Measurements from ENCODE around the gene UPF2.

UPF2 gene

DNA sequence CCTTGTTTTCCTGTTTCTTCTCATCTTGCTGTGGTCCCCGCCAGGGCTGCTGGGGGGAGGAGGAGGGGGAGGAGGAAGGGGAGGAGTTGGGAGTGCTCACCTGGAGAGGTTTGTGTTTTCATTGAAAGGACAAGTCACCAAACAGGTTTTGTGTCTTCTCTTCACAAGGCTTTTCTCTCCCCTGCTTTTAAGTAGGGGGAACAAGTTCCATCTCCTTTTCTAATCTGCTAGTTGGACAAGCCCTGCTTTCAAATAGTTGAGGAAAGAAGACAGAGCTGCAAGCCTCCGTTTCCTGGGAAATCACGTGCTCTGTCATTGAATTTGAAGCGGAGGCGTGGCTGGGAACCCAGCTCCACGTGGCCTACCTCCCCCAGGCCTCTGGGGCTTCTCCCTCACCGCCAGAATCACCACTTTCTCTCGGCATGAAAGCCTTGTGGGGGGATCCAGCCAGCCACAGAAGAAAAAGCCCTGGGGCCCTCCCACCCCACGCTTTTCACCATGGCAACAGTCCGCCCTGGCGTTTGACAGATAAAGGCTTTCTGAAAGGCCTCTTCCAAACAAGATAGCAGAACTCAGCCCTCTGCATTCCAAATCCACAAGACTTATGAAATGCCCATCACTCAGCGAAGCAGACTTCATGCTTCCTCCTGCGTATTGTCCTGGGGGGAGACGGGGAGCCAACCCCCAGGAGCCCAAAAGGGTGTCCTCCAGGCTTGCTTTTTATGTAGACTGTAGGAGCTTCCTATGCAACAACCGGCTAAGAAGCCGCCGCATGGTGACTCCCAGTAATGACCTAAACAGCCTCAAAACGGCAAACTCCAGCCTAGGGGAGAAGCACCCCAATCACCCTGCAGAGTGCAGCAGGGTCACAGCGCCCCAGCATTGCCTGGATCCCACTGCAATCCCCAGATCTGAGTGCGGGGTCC is 167.8 kb downstream of the UPF2 start:
- TF ChIP-seq FOXP2 (optimal IDR thresholded peaks at IDR 0.05; ENCODE audit: borderline replicate concordance, extremely low read depth, extremely low read length, insufficient read depth): no peak
- no peak for TF ChIP-seq TAF1 (IDR thresholded peaks at IDR 0.05; ENCODE audit: borderline replicate concordance, insufficient read depth, low read length)
- TF ChIP-seq SIN3A (IDR thresholded peaks at IDR 0.05; ENCODE audit: borderline replicate concordance, insufficient read depth, low read length): no peak
- TF ChIP-seq, protein P1, sequence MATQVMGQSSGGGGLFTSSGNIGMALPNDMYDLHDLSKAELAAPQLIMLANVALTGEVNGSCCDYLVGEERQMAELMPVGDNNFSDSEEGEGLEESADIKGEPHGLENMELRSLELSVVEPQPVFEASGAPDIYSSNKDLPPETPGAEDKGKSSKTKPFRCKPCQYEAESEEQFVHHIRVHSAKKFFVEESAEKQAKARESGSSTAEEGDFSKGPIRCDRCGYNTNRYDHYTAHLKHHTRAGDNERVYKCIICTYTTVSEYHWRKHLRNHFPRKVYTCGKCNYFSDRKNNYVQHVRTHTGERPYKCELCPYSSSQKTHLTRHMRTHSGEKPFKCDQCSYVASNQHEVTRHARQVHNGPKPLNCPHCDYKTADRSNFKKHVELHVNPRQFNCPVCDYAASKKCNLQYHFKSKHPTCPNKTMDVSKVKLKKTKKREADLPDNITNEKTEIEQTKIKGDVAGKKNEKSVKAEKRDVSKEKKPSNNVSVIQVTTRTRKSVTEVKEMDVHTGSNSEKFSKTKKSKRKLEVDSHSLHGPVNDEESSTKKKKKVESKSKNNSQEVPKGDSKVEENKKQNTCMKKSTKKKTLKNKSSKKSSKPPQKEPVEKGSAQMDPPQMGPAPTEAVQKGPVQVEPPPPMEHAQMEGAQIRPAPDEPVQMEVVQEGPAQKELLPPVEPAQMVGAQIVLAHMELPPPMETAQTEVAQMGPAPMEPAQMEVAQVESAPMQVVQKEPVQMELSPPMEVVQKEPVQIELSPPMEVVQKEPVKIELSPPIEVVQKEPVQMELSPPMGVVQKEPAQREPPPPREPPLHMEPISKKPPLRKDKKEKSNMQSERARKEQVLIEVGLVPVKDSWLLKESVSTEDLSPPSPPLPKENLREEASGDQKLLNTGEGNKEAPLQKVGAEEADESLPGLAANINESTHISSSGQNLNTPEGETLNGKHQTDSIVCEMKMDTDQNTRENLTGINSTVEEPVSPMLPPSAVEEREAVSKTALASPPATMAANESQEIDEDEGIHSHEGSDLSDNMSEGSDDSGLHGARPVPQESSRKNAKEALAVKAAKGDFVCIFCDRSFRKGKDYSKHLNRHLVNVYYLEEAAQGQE (IDR thresholded peaks at IDR 0.05; ENCODE audit: insufficient read depth in 1 of 2, low read depth in 2 of 2, low read length in 2 of 2): no peak
- TF ChIP-seq POLR2AphosphoS5 (IDR thresholded peaks at IDR 0.05; ENCODE audit: low read depth, low read length): no peak

DNA sequence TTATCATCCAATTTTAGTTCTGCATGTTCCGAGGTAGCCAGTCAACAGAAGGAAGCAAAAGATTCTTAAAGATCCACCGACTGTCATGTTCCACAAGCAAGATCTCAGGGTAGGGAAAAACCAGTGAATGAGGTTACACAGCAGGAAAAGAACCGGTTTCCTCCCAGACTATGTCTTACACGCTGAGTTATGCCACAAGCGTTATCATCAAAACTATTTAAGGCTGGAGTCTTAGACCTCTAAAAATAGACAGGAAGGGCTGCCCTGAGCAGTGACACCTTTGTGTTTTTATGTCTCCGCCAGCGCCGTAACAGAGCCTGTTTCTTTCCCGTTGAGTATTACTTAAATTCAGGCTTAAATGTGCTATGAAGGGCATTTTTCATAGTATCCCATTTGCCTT is 171.1 kb downstream of the UPF2 start:
- TF ChIP-seq POLR2AphosphoS5 (IDR thresholded peaks at IDR 0.05; ENCODE audit: low read depth, low read length) (no peak), SIN3A (IDR thresholded peaks at IDR 0.05; ENCODE audit: borderline replicate concordance, insufficient read depth, low read length) (no peak), FOXP2 (optimal IDR thresholded peaks at IDR 0.05; ENCODE audit: borderline replicate concordance, extremely low read depth, extremely low read length, insufficient read depth) (no peak), TAF1 (IDR thresholded peaks at IDR 0.05; ENCODE audit: borderline replicate concordance, insufficient read depth, low read length) (no peak)
- TF ChIP-seq, protein P1 (IDR thresholded peaks at IDR 0.05; ENCODE audit: insufficient read depth in 1 of 2, low read depth in 2 of 2, low read length in 2 of 2): no peak

DNA sequence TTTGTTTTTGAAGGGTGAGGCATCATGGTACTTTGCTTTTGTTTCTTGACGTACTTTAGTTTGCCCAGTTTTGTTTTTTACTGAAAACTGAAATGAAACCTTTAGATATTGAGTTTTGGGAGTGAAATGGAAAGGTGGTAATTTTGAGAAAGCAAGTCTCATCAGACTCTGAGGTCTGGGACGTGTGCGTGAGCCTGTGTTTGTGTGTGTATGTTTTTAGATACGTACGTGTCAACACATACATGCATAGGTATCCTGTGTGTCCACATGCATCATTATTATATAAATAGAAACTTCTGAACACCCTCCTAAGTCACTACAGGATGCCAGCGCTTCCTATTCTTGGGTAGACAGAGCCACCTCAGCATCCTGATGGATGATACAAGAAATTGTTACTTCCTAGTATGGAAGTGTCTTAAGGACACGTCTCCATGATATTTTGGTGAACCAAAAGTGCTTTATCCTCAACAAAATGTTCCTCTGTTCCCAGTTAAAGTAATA is 171.7 kb downstream of the UPF2 start:
- no peak for TF ChIP-seq FOXP2 (optimal IDR thresholded peaks at IDR 0.05; ENCODE audit: borderline replicate concordance, extremely low read depth, extremely low read length, insufficient read depth)
- TF ChIP-seq TAF1 (IDR thresholded peaks at IDR 0.05; ENCODE audit: borderline replicate concordance, insufficient read depth, low read length): no peak
- no peak for TF ChIP-seq SIN3A (IDR thresholded peaks at IDR 0.05; ENCODE audit: borderline replicate concordance, insufficient read depth, low read length)
- TF ChIP-seq, protein P1 (IDR thresholded peaks at IDR 0.05; ENCODE audit: insufficient read depth in 1 of 2, low read depth in 2 of 2, low read length in 2 of 2): no peak
- no peak for TF ChIP-seq POLR2AphosphoS5 (IDR thresholded peaks at IDR 0.05; ENCODE audit: low read depth, low read length)

DNA sequence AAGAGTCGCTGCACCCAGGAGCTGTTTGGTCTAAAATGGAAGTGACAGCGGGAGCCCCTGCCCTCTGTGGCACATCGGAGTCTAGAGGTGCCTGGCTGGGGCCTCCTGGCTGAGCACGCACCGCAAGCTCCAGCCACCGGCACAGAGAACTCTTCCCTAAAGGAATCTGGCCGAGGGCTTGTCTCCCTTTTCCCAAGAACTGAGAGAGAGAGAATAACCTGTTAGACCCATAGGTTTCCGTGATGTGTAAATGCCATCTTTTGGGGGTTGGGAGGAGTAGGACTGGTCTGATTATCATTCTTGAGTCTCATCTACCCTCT is 172.2 kb downstream of the UPF2 start:
- TF ChIP-seq, protein P1 (IDR thresholded peaks at IDR 0.05; ENCODE audit: insufficient read depth in 1 of 2, low read depth in 2 of 2, low read length in 2 of 2): no peak
- TF ChIP-seq SIN3A (IDR thresholded peaks at IDR 0.05; ENCODE audit: borderline replicate concordance, insufficient read depth, low read length) (no peak), FOXP2 (optimal IDR thresholded peaks at IDR 0.05; ENCODE audit: borderline replicate concordance, extremely low read depth, extremely low read length, insufficient read depth) (no peak), POLR2AphosphoS5 (IDR thresholded peaks at IDR 0.05; ENCODE audit: low read depth, low read length) (no peak), TAF1 (IDR thresholded peaks at IDR 0.05; ENCODE audit: borderline replicate concordance, insufficient read depth, low read length) (no peak)
